ENCODE measurements around the gene GPC6.

GPC6 gene

DNA sequence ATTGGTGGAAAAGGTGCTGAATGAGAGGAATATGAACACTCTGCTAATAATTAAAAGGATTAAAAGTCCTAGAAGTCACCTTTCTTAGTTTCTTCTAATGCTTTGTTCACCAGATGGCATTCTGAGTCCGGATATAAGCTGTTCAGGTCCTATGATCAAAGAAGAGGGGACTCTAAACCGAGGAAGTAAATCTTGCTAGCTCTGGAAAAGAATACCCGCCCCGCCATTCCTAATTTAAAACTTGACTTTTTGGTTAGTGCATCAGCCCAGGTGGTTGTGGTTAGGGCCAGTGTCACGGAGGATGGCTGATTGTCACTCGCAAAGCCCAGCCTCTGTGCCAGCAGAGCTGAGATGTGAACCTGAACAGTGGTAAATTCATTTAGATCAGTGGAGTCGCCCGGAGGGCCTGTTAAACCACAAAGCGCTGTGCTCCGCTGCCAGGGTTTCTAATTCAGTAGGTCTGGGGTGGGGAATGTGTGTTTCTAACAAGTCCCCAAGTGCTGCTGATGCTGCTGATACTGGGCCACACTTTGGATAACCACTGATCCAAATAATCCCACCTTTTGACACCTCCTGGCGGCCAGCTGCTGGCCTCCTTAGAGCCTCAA is 827.5 kb downstream of the GPC6 start:
- Histone ChIP-seq H4K20me1 (ENCODE audit: insufficient read depth, low read length) (no peaks in the 10 kb centered on the region), H3K9ac (ENCODE audit: low read length) (no peak overlapping the region), H3K4me2 (ENCODE audit: low read length) (peak overlapping the region; percentile 52), H3K4me1 (ENCODE audit: low read length) (0 out of 2 replicates have a peak, but pooled peaks cover 5% of the 10 kb centered on the region), H3K27me3 (ENCODE audit: low read depth, low read length) (no peaks in the 10 kb centered on the region), H2AFZ (ENCODE audit: low read depth, low read length) (no peak overlapping the region; the same call in 1 of the 2 replicates), H3K36me3 (replicated peaks; ENCODE audit: low read depth, low read length) (no peaks in the 10 kb centered on the region), H3K27ac (ENCODE audit: low read length) (no peak overlapping the region), H3K4me3 (ENCODE audit: low read length) (no peak overlapping the region), H3K9me3 (ENCODE audit: insufficient read depth, low read length) (no peaks in the 10 kb centered on the region), H3K79me2 (ENCODE audit: low read length) (no peaks in the 10 kb centered on the region)
- TF ChIP-seq CTCF (IDR thresholded peaks at IDR 0.05; ENCODE audit: low read depth, low read length): peak; percentile 16; the same call in 1 of the 2 replicates
- no peak for TF ChIP-seq EZH2phosphoT487 (IDR thresholded peaks at IDR 0.05; ENCODE audit: low read depth)

- Histone ChIP-seq H3K9ac (ENCODE audit: low read length) (no peak overlapping the region), H3K4me1 (ENCODE audit: low read length) (0 out of 2 replicates have a peak, but pooled peaks cover 5% of the 10 kb centered on the region), H3K27me3 (ENCODE audit: low read depth, low read length) (no peaks in the 10 kb centered on the region), H4K20me1 (ENCODE audit: insufficient read depth, low read length) (no peaks in the 10 kb centered on the region), H3K79me2 (ENCODE audit: low read length) (no peaks in the 10 kb centered on the region), H3K4me2 (ENCODE audit: low read length) (no peak overlapping the region), H3K36me3 (replicated peaks; ENCODE audit: low read depth, low read length) (no peaks in the 10 kb centered on the region), H2AFZ (ENCODE audit: low read depth, low read length) (0 out of 2 replicates have a peak overlapping the region, but pooled peaks have one; percentile 20), H3K4me3 (ENCODE audit: low read length) (no peak overlapping the region), H3K27ac (ENCODE audit: low read length) (no peak overlapping the region), H3K9me3 (ENCODE audit: insufficient read depth, low read length) (no peaks in the 10 kb centered on the region)
- no peak for TF ChIP-seq CTCF (IDR thresholded peaks at IDR 0.05; ENCODE audit: low read depth, low read length)
- TF ChIP-seq EZH2phosphoT487 (IDR thresholded peaks at IDR 0.05; ENCODE audit: low read depth): no peak
Measured at GRCh38 chr13:94056362-94056990, 829.9 kb downstream of the GPC6 start.

- H3K27me3 ChIP-seq (ENCODE audit: low read depth, low read length): no peaks in the 10 kb centered on the region
- H3K79me2 ChIP-seq (ENCODE audit: low read length): no peaks in the 10 kb centered on the region
- H3K36me3 ChIP-seq (replicated peaks; ENCODE audit: low read depth, low read length): no peaks in the 10 kb centered on the region
- TF ChIP-seq EZH2phosphoT487 (IDR thresholded peaks at IDR 0.05; ENCODE audit: low read depth): no peak
- no peak for TF ChIP-seq CTCF (IDR thresholded peaks at IDR 0.05; ENCODE audit: low read depth, low read length)
- no peaks in the 10 kb centered on the region for H3K9me3 ChIP-seq (ENCODE audit: insufficient read depth, low read length)
- H3K27ac ChIP-seq (ENCODE audit: low read length): no peak overlapping the region
- H3K4me3 ChIP-seq (ENCODE audit: low read length): no peak overlapping the region
- H3K9ac ChIP-seq (ENCODE audit: low read length): no peak overlapping the region
- 0 out of 2 replicates have a peak, but pooled peaks cover 5% of the 10 kb centered on the region for H3K4me1 ChIP-seq (ENCODE audit: low read length)
- H2AFZ ChIP-seq (ENCODE audit: low read depth, low read length): no peak overlapping the region
- H3K4me2 ChIP-seq (ENCODE audit: low read length): no peak overlapping the region
- H4K20me1 ChIP-seq (ENCODE audit: insufficient read depth, low read length): no peaks in the 10 kb centered on the region
Measured at GRCh38 chr13:94057618-94058186, 831.1 kb downstream of the GPC6 start.

- Histone ChIP-seq H3K9ac (ENCODE audit: low read length) (no peak overlapping the region), H3K4me3 (ENCODE audit: low read length) (no peak overlapping the region), H3K9me3 (ENCODE audit: insufficient read depth, low read length) (no peaks in the 10 kb centered on the region), H3K27me3 (ENCODE audit: low read depth, low read length) (no peaks in the 10 kb centered on the region), H3K4me2 (ENCODE audit: low read length) (no peak overlapping the region), H4K20me1 (ENCODE audit: insufficient read depth, low read length) (no peaks in the 10 kb centered on the region), H3K36me3 (replicated peaks; ENCODE audit: low read depth, low read length) (no peaks in the 10 kb centered on the region), H3K27ac (ENCODE audit: low read length) (no peak overlapping the region), H3K4me1 (ENCODE audit: low read length) (0 out of 2 replicates have a peak, but pooled peaks cover 3% of the 10 kb centered on the region), H2AFZ (ENCODE audit: low read depth, low read length) (no peak overlapping the region), H3K79me2 (ENCODE audit: low read length) (no peaks in the 10 kb centered on the region)
- TF ChIP-seq CTCF (IDR thresholded peaks at IDR 0.05; ENCODE audit: low read depth, low read length): no peak
- TF ChIP-seq EZH2phosphoT487 (IDR thresholded peaks at IDR 0.05; ENCODE audit: low read depth): no peak
Measured at GRCh38 chr13:94058821-94059360, 832.3 kb downstream of the GPC6 start.
